WTC11 (cell line): ENCODE measurements around the gene SEMA6B. TPM values are rescaled to one million over a fixed set of nuclear protein-coding genes. Genes with fewer than 3 reads are reported as not detected.
"Not testable (repeated sequence)": the region's sequence is repeated elsewhere in the genome, so short reads cannot be mapped to it uniquely, and the experiment has no call there.

Source experiments
- ATAC-seq: fragments of 200-7000 bp; cut with Tn5 transposase; 2 replicates; pipeline ENCODE4 v1.10.0; 2021; ENCODE audit warnings: mild to moderate bottlenecking, moderate library complexity
- CTCF ChIA-PET: fragments of 300-600 bp; sonication (Branson Sonifier 250); formaldehyde crosslinking; loops from one replicate; lab custom pipeline; 2021; ENCODE audit warnings: antibody characterized with exemption; lab: Charles Lee
- POLR2A ChIA-PET: fragments of 350-600 bp; sonication (Branson Sonifier 250); formaldehyde crosslinking; loops from one replicate; lab custom pipeline; 2021; ENCODE audit warnings: antibody characterized with exemption; lab: Charles Lee
- DNase-seq: peaks from one replicate; pipeline ENCODE4 v3.0.0; 2021; ENCODE audit warnings: low spot score
- H3K27ac Mint-ChIP-seq: 2 replicates; pipeline ENCODE4 v1.8.0; 2021; ENCODE audit warnings: mixed read lengths
- H3K27me3 Mint-ChIP-seq: 2 replicates; pipeline ENCODE4 v1.8.0; 2021; ENCODE audit warnings: low read depth, mild to moderate bottlenecking, moderate library complexity, mixed read lengths
- H3K36me3 Mint-ChIP-seq: 2 replicates; pipeline ENCODE4 v1.8.0; 2021; ENCODE audit warnings: mixed read lengths
- H3K4me1 Mint-ChIP-seq: 2 replicates; pipeline ENCODE4 v1.8.0; 2022; ENCODE audit warnings: mixed read lengths
- H3K4me3 Mint-ChIP-seq: 2 replicates; pipeline ENCODE4 v1.8.0; 2021; ENCODE audit warnings: mild to moderate bottlenecking, moderate library complexity, mixed read lengths
- H3K9me3 Mint-ChIP-seq: 2 replicates; pipeline ENCODE4 v1.8.0; 2021; ENCODE audit warnings: mixed read lengths
- CREB1 ChIP-seq: sonication (generic); formaldehyde crosslinking; IDR thresholded peaks from 2 replicates; pipeline ENCODE4 v1.8.0; 2023; ENCODE audit warnings: mild to moderate bottlenecking, missing genetic modification reagents
- FOXP1 ChIP-seq: sonication (generic); formaldehyde crosslinking; IDR thresholded peaks from 2 replicates; pipeline ENCODE4 v1.8.0; 2022; ENCODE audit warnings: missing genetic modification reagents, mild to moderate bottlenecking, moderate library complexity, borderline replicate concordance
- NFE2L1 ChIP-seq: sonication (generic); formaldehyde crosslinking; IDR thresholded peaks from 2 replicates; pipeline ENCODE4 v1.8.1; 2023; ENCODE audit warnings: missing genetic modification reagents
- NR1H2 ChIP-seq: sonication (generic); formaldehyde crosslinking; IDR thresholded peaks from 2 replicates; pipeline ENCODE4 v1.9.0; 2021; ENCODE audit warnings: mild to moderate bottlenecking, moderate library complexity, missing genetic modification reagents
- SP1 ChIP-seq: sonication (generic); formaldehyde crosslinking; conservative IDR thresholded peaks from 2 replicates; pipeline ENCODE4 v1.8.1; 2022; ENCODE audit warnings: missing genetic modification reagents
- ZNF317 ChIP-seq: sonication (generic); formaldehyde crosslinking; IDR thresholded peaks from 2 replicates; pipeline ENCODE4 v1.8.1; 2023; ENCODE audit warnings: low read depth, mild to moderate bottlenecking, moderate library complexity, missing genetic modification reagents, borderline replicate concordance
- total RNA-seq: library from RNA; stranded (reverse); gene quantifications from 3 replicates; pipeline ENCODE4 v1.2.3, GENCODE V29; 2021
- TF ChIP-seq, protein P1 (sequence below): sonication (generic); formaldehyde crosslinking; IDR thresholded peaks from 2 replicates; pipeline ENCODE4 v1.8.1; 2023; ENCODE audit warnings: mild to moderate bottlenecking, missing genetic modification reagents, moderate library complexity
- TF ChIP-seq, protein P2 (sequence below): sonication (generic); formaldehyde crosslinking; conservative IDR thresholded peaks from 2 replicates; pipeline ENCODE4 v1.8.1; 2022; ENCODE audit warnings: mild to moderate bottlenecking, missing genetic modification reagents
- TF ChIP-seq, protein P3 (sequence below): fragments of 250-450 bp; sonication (Bioruptor Pico); IDR thresholded peaks from 2 replicates; pipeline ENCODE4 v2.1.2; 2022; ENCODE audit warnings: mild to moderate bottlenecking, moderate library complexity
- TF ChIP-seq, protein P4 (sequence below): sonication (generic); formaldehyde crosslinking; IDR thresholded peaks from 2 replicates; pipeline ENCODE4 v1.8.0; 2023; ENCODE audit warnings: missing genetic modification reagents
- TF ChIP-seq, protein P5 (sequence below): sonication (generic); formaldehyde crosslinking; IDR thresholded peaks from 2 replicates; pipeline ENCODE4 v1.8.1; 2022; ENCODE audit warnings: low read depth, missing genetic modification reagents, borderline replicate concordance
- TF ChIP-seq, protein P6 (sequence below): sonication (generic); formaldehyde crosslinking; IDR thresholded peaks from 2 replicates; pipeline ENCODE4 v1.8.0; 2022; ENCODE audit warnings: mild to moderate bottlenecking, missing genetic modification reagents
- TF ChIP-seq, protein P7 (sequence below): fragments of 200-600 bp; IDR thresholded peaks from 2 replicates; pipeline ENCODE4 v1.8.0; 2022; ENCODE audit warnings: antibody characterized with exemption

The SEMA6B gene
- total RNA-seq, 1 experiment from 2014 or later = 45.1 TPM

DNA sequence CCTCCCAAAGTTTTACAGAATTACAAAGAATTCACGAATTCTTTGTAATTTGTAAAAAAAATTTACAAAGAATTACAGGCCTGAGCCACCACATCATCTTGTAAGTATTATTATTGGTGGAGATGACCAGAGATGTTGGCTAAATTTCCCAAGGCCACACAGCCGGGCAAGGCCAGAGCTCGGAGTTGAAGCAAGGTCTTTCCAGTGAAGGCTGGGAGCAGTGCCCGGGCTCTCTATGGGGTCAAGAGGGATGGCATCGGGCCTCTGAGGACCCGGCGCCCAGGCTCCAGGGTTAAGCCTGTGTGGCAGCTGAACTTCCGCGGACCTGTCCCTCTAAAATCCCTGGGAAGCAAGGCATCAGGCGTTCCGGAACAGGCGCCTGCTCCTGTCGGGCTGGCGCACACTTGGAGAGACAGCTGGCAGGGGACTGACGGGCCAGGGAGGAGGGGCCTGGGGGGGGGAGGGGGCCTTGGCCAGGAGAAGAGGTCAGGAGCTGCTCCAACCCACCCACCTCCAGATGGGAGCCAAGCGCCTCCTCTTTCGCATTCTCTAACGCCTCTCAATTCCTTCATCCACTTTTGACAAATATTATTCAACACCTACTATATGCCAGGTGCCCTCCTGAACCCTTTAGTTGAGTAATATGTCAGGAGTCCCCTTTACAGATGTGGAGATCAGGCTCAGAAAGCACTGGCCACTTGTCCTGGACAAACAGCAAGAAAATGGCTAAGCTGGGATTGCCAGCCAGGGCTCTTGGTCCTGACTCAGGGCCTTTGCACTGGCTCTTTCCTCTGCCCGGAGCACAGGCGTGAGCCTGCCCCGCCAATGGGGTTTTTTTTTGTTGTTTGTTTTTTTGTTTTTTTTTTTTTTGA, 36.8 kb upstream of the SEMA6B start:
- Mint-ChIP-seq H3K27ac (no peak overlapping the region), H3K27me3 (peaks cover 70% of the 10 kb centered on the region), H3K9me3 (no peaks in the 10 kb centered on the region), H3K36me3 (no peaks in the 10 kb centered on the region), H3K4me3 (0 out of 2 replicates have a peak overlapping the region, but pooled peaks have one; percentile 14), H3K4me1 (peaks cover 20% of the 10 kb centered on the region)
- ChIA-PET POLR2A (no interaction called here), CTCF (interaction anchor here (0.6 to 3.9 kb wide), 12 partner anchors 10 to 1529 kb away, joined by 3 to 48 read pairs (median 5); no protein-coding TSS in a partner anchor)
- ATAC-seq (no peak), DNase-seq (no peak)
- TF ChIP-seq NFE2L1 = no peak
- TF ChIP-seq, protein P1, sequence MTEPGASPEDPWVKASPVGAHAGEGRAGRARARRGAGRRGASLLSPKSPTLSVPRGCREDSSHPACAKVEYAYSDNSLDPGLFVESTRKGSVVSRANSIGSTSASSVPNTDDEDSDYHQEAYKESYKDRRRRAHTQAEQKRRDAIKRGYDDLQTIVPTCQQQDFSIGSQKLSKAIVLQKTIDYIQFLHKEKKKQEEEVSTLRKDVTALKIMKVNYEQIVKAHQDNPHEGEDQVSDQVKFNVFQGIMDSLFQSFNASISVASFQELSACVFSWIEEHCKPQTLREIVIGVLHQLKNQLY = no peak
- TF ChIP-seq SP1 = no peak
- no peak for TF ChIP-seq ZNF317 (CRISPR knock-in tag)
- no peak for TF ChIP-seq NR1H2 (CRISPR knock-in tag)
- TF ChIP-seq, protein P2, sequence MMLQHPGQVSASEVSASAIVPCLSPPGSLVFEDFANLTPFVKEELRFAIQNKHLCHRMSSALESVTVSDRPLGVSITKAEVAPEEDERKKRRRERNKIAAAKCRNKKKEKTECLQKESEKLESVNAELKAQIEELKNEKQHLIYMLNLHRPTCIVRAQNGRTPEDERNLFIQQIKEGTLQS = no peak
- no peak for TF ChIP-seq CREB1 (CRISPR knock-in tag)
- TF ChIP-seq, protein P3, sequence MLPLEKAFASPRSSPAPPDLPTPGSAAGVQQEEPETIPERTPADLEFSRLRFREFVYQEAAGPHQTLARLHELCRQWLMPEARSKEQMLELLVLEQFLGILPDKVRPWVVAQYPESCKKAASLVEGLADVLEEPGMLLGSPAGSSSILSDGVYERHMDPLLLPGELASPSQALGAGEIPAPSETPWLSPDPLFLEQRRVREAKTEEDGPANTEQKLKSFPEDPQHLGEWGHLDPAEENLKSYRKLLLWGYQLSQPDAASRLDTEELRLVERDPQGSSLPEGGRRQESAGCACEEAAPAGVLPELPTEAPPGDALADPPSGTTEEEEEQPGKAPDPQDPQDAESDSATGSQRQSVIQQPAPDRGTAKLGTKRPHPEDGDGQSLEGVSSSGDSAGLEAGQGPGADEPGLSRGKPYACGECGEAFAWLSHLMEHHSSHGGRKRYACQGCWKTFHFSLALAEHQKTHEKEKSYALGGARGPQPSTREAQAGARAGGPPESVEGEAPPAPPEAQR (CRISPR knock-in tag) = no peak
- TF ChIP-seq, protein P4, sequence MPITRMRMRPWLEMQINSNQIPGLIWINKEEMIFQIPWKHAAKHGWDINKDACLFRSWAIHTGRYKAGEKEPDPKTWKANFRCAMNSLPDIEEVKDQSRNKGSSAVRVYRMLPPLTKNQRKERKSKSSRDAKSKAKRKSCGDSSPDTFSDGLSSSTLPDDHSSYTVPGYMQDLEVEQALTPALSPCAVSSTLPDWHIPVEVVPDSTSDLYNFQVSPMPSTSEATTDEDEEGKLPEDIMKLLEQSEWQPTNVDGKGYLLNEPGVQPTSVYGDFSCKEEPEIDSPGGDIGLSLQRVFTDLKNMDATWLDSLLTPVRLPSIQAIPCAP (CRISPR knock-in tag) = no peak
- no peak for TF ChIP-seq FOXP1 (CRISPR knock-in tag)
- TF ChIP-seq, protein P5, sequence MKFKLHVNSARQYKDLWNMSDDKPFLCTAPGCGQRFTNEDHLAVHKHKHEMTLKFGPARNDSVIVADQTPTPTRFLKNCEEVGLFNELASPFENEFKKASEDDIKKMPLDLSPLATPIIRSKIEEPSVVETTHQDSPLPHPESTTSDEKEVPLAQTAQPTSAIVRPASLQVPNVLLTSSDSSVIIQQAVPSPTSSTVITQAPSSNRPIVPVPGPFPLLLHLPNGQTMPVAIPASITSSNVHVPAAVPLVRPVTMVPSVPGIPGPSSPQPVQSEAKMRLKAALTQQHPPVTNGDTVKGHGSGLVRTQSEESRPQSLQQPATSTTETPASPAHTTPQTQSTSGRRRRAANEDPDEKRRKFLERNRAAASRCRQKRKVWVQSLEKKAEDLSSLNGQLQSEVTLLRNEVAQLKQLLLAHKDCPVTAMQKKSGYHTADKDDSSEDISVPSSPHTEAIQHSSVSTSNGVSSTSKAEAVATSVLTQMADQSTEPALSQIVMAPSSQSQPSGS (CRISPR knock-in tag) = no peak
- TF ChIP-seq, protein P6, sequence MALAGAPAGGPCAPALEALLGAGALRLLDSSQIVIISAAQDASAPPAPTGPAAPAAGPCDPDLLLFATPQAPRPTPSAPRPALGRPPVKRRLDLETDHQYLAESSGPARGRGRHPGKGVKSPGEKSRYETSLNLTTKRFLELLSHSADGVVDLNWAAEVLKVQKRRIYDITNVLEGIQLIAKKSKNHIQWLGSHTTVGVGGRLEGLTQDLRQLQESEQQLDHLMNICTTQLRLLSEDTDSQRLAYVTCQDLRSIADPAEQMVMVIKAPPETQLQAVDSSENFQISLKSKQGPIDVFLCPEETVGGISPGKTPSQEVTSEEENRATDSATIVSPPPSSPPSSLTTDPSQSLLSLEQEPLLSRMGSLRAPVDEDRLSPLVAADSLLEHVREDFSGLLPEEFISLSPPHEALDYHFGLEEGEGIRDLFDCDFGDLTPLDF (CRISPR knock-in tag) = no peak
- TF ChIP-seq, protein P7, sequence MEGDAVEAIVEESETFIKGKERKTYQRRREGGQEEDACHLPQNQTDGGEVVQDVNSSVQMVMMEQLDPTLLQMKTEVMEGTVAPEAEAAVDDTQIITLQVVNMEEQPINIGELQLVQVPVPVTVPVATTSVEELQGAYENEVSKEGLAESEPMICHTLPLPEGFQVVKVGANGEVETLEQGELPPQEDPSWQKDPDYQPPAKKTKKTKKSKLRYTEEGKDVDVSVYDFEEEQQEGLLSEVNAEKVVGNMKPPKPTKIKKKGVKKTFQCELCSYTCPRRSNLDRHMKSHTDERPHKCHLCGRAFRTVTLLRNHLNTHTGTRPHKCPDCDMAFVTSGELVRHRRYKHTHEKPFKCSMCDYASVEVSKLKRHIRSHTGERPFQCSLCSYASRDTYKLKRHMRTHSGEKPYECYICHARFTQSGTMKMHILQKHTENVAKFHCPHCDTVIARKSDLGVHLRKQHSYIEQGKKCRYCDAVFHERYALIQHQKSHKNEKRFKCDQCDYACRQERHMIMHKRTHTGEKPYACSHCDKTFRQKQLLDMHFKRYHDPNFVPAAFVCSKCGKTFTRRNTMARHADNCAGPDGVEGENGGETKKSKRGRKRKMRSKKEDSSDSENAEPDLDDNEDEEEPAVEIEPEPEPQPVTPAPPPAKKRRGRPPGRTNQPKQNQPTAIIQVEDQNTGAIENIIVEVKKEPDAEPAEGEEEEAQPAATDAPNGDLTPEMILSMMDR = no peak

DNA sequence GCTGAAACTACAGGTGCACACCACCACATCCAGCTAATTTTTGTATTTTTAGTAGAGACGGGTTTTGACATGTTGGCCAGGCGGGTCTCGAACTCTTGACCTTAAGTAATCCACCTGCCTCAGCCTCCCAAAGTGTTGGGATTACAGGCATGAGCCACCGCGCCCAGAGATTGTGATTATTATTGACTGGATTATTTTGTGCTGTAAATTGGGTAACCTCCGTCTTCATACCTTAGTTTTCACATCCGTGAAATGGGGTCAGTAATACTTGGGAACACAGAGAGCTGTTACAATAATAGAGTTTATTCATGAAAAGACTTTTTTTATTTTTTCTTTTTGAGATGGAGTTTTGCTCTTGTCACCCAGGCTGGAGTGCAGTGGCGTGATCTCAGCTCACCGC, 35.7 kb upstream of the SEMA6B start:
- ATAC-seq, H3K36me3 Mint-ChIP-seq: not testable (repeated sequence)
- CTCF ChIA-PET = interaction anchor here (1.3 to 1.8 kb wide), 2 partner anchors 15 to 38 kb away, joined by 5 to 6 read pairs; no protein-coding TSS in a partner anchor

More for the DNA sequence above, 35.7 kb upstream of the SEMA6B start:
- H3K27me3 Mint-ChIP-seq = peaks cover 69% of the 10 kb centered on the region
- H3K4me1 Mint-ChIP-seq = peaks cover 23% of the 10 kb centered on the region
- H3K4me3 Mint-ChIP-seq, H3K27ac Mint-ChIP-seq, DNase-seq, H3K9me3 Mint-ChIP-seq, POLR2A ChIA-PET: not testable (repeated sequence)
